ENCODE data around the gene NAGPA. TPM values are rescaled to one million over a fixed set of nuclear protein-coding genes. Genes with fewer than 3 reads are reported as not detected.

Gene NAGPA
- total and polyA plus RNA-seq, 10 of the 15 experiments (the other 5 are each of a cell fraction or from before 2014, with no cell fraction given) = 0.03 to 11.6 (median 6.6) TPM

- H2AFZ ChIP-seq (ENCODE audit: control insufficient read depth, low read depth, low read length) = no peak within 1 kb of the TSS
- WGBS (ENCODE audit: insufficient coverage, insufficient replicate concordance, low lambda C conversion rate, missing lambda C conversion rate) = 53% methylated on average over 9 of the region's 10 CpGs
- RAD21 ChIA-PET (ENCODE audit: unreplicated experiment) = no interaction called here
- no peaks in the 10 kb centered on the region for H3K36me3 ChIP-seq (ENCODE audit: control insufficient read depth in 2 of 2, insufficient read depth in 2 of 2, low read length in 1 of 2)
- ATAC-seq (no peak), DNase-seq (ENCODE audit: low read depth, low spot score) (no peak), FAIRE-seq (no peak)
- no peak within 1 kb of the TSS for H3K4me2 ChIP-seq (ENCODE audit: control insufficient read depth, insufficient read depth)
- POLR2A ChIA-PET = no interaction called here
- SMC1A ChIA-PET (ENCODE audit: uncharacterized antibody, unreplicated experiment) = no interaction called here
- BruUV-seq (replicated peaks) = no TSS peak
- intact Hi-C loops (cut with micrococcal nuclease; ENCODE audit: unreplicated experiment) = loop anchor here (10.0 kb wide), 1 partner anchor 91 kb away; no protein-coding TSS in a partner anchor
- CTCF ChIA-PET = interaction anchor here (1.2 kb wide), 1 partner anchor 19 kb away, joined by 4 read pairs; no protein-coding TSS in a partner anchor
- no peak within 1 kb of the TSS for H3K4me3 ChIP-seq
- no peaks in the 10 kb centered on the region; the same call in 2 of the 3 replicates for H3K9me3 ChIP-seq (replicated peaks; ENCODE audit: control insufficient read depth, insufficient read depth, low read length)
- H3K9ac ChIP-seq (ENCODE audit: control insufficient read depth, insufficient read depth, low read length) = no peak within 1 kb of the TSS
- peaks cover 16% of the 10 kb centered on the region for H3K4me1 ChIP-seq (ENCODE audit: control insufficient read depth, insufficient read depth, low read length)
- no peak within 1 kb of the TSS for H3K27ac ChIP-seq (ENCODE audit: control insufficient read depth, insufficient read depth)
- in situ Hi-C loops (cut with MboI) = no loop called here
- H4K20me1 ChIP-seq (ENCODE audit: control insufficient read depth, insufficient read depth) = no peaks in the 10 kb centered on the region
- H3K79me2 ChIP-seq (ENCODE audit: control insufficient read depth, insufficient read depth, low read length) = no peaks in the 10 kb centered on the region
- H3K27me3 ChIP-seq (replicated peaks in 1 of 2; ENCODE audit: control insufficient read depth in 2 of 2, insufficient read depth in 2 of 2, low read length in 1 of 2) = no peaks in the 10 kb centered on the region; a peak in 1 of 4 replicates
- TF ChIP-seq SPI1 (IDR thresholded peaks at IDR 0.05; ENCODE audit: borderline replicate concordance, insufficient read depth, low read depth, low read length) = no peak
- no peak for TF ChIP-seq DPF2 (IDR thresholded peaks at IDR 0.05)
- TF ChIP-seq REST (IDR thresholded peaks at IDR 0.05; ENCODE audit: low read depth, low read length) = no peak
- no peak for TF ChIP-seq SREBF2 (IDR thresholded peaks at IDR 0.05; ENCODE audit: low read length)
- no peak for TF ChIP-seq CUX1 (IDR thresholded peaks at IDR 0.05; ENCODE audit: insufficient replicate concordance, low read depth, low read length)
- TF ChIP-seq ZNF687 (IDR thresholded peaks at IDR 0.05) = no peak
- TF ChIP-seq PML (IDR thresholded peaks at IDR 0.05; ENCODE audit: low read length) = no peak
- TF ChIP-seq SRF (IDR thresholded peaks at IDR 0.05; ENCODE audit: low read depth in 2 of 2, low read length in 2 of 2) = no peak
- TF ChIP-seq NR2C1 (IDR thresholded peaks at IDR 0.05) = no peak
- TF ChIP-seq PAX8 (IDR thresholded peaks at IDR 0.05) = no peak
- no peak for TF ChIP-seq SREBF1 (IDR thresholded peaks at IDR 0.05; ENCODE audit: low read length)
- TF ChIP-seq EP300 (IDR thresholded peaks at IDR 0.05; ENCODE audit: borderline replicate concordance in 1 of 2, control insufficient read depth in 1 of 2, low read depth in 2 of 2, low read length in 2 of 2) = no peak
These were observed 32.1 kb upstream of the NAGPA start, which contains the start of gene C16orf89 for GRCh38 chr16:5065813-5066212. Gene C16orf89, minus strand, starts transcription at chr16:5065956. Its CDS starts 48 bp downstream, at chr16:5065908.

Measured in GM12878 (cell line).